GM12878 (cell line): Measurements from ENCODE around the gene PNMA5. TPM values are rescaled to one million over a fixed set of nuclear protein-coding genes. Genes with fewer than 3 reads are reported as not detected.
"Not testable (repeated sequence)": the region's sequence is repeated elsewhere in the genome, so short reads cannot be mapped to it uniquely, and the experiment has no call there.

Source experiments
- ATAC-seq: fragments of 200-7000 bp; cut with Tn5 transposase; 3 replicates; pipeline ENCODE4 v1.9.1; 2020; ENCODE audit warnings: mild to moderate bottlenecking, moderate library complexity
- BruUV-seq: library from RNA; stranded (reverse); fragments of 400-500 nt; replicated peaks from 2 replicates; lab custom pipeline; 2021; lab: Mats Ljungman, UMichigan
- CTCF ChIA-PET: fragments of 300-600 bp; sonication (Branson Sonifier 250); formaldehyde crosslinking; extraction: SDS; loops from one replicate; lab custom pipeline; 2021; ENCODE audit warnings: inconsistent platforms; lab: Yijun Ruan, JAX
- POLR2A ChIA-PET: fragments of 350-600 bp; formaldehyde crosslinking; extraction: SDS; loops from one replicate; lab custom pipeline; 2021; ENCODE audit warnings: inconsistent platforms; lab: Charles Lee
- RAD21 ChIA-PET: fragments of 300-600 bp; sonication (Branson Sonifier 250); formaldehyde crosslinking; loops from one replicate; lab custom pipeline; 2023; ENCODE audit warnings: antibody characterized with exemption; ENCODE audit not compliant: unreplicated experiment; lab: Charles Lee
- SMC1A ChIA-PET: fragments of 300-600 bp; sonication (Branson Sonifier 250); formaldehyde crosslinking; loops from one replicate; lab custom pipeline; 2023; ENCODE audit not compliant: unreplicated experiment, uncharacterized antibody; lab: Charles Lee
- DNase-seq: peaks from one replicate; pipeline ENCODE4 v3.0.0-alpha.2; 2011; ENCODE audit warnings: low read depth, low spot score
- FAIRE-seq: peaks from 3 replicates; lab custom pipeline; 2011; peaks lifted over from hg19 to GRCh38; lab: Jason Lieb, UNC
- H2AFZ ChIP-seq: 2 replicates; pipeline ENCODE4 v1.6.0; 2011; ENCODE audit warnings: low read depth, low read length, control low read depth; ENCODE audit not compliant: control insufficient read depth
- H3K27ac ChIP-seq: 2 replicates; pipeline ENCODE4 v1.5.1; 2011; ENCODE audit warnings: control low read depth; ENCODE audit not compliant: control insufficient read depth, insufficient read depth
- H3K27me3 ChIP-seq, 2 experiments: replicated peaks in 1 of 2; 2 replicates each; pipeline versions ENCODE4 v1.6.0 to v1.6.1; 2011; ENCODE audit warnings: low read length in 1 of 2; ENCODE audit not compliant: control insufficient read depth in 2 of 2, insufficient read depth in 2 of 2
- H3K36me3 ChIP-seq, 2 experiments: 2 replicates each; pipeline ENCODE4 v1.5.1; 2011; ENCODE audit warnings: low read length in 1 of 2; ENCODE audit not compliant: control insufficient read depth in 2 of 2, insufficient read depth in 2 of 2
- H3K4me1 ChIP-seq: 2 replicates; pipeline ENCODE4 v1.6.1; 2011; ENCODE audit warnings: mild to moderate bottlenecking, low read length, moderate library complexity, mixed read lengths; ENCODE audit not compliant: control insufficient read depth, insufficient read depth
- H3K4me2 ChIP-seq: 2 replicates; pipeline ENCODE4 v1.6.0; 2011; ENCODE audit warnings: control low read depth; ENCODE audit not compliant: control insufficient read depth, insufficient read depth
- H3K4me3 ChIP-seq: fragments of 200-600 bp; sonication (generic); 2 replicates; pipeline ENCODE4 v1.5.1; 2016
- H3K79me2 ChIP-seq: 2 replicates; pipeline ENCODE4 v1.6.0; 2011; ENCODE audit warnings: low read length; ENCODE audit not compliant: control insufficient read depth, insufficient read depth
- H3K9ac ChIP-seq: 2 replicates; pipeline ENCODE4 v1.8.0; 2011; ENCODE audit warnings: low read length, control low read depth, mixed read lengths; ENCODE audit not compliant: control insufficient read depth, insufficient read depth
- H3K9me3 ChIP-seq: replicated peaks from 3 replicates; pipeline ENCODE4 v1.5.1; 2011; ENCODE audit warnings: mild to moderate bottlenecking, low read length; ENCODE audit not compliant: control insufficient read depth, insufficient read depth
- H4K20me1 ChIP-seq: 2 replicates; pipeline ENCODE4 v1.6.0; 2011; ENCODE audit not compliant: control insufficient read depth, insufficient read depth
- WGBS: methylation state at CpG from one replicate; pipeline ENCODE4 v1.1.6; 2016; ENCODE audit warnings: low lambda C conversion rate; ENCODE audit not compliant: insufficient replicate concordance, insufficient coverage; ENCODE audit errors: missing lambda C conversion rate; 5-methylcytosine and 5-hydroxymethylcytosine counted together
- in situ Hi-C: fragments of 300-500 bp; cut with MboI; formaldehyde crosslinking; loops from 9 replicates; pipeline ENCODE4 v1.14.3; 2018; ENCODE audit warnings: mixed read lengths
- intact Hi-C: fragments of 100-400 bp; cut with micrococcal nuclease; formaldehyde crosslinking; loops from one replicate; pipeline ENCODE4 v1.14.2; 2022; ENCODE audit not compliant: unreplicated experiment
- polyA plus RNA-seq, 11 experiments: library from polyadenylated mRNA; depleted of rRNA in 4 of 11; unstranded in 6 of 11; stranded (reverse) in 5 of 11; fragments of >200 nt; fragmentation: Nextera tagmentation in 4 of 11; fragmentation: Illumina TruSeq in 1 of 11; extraction: Ambion mirVana in 4 of 11; extraction: Trizol in 1 of 11; gene quantifications; 1 replicate in 1 of 11; 2 replicates in 10 of 11; pipeline versions ENCODE4 v1.2.1 to v1.2.3, GENCODE V29; 2011 to 2016; ENCODE audit warnings: inconsistent platforms in 2 of 11, missing spikeins in 2 of 11, low read depth in 1 of 11
- total RNA-seq, 4 experiments: library from RNA; depleted of rRNA in 3 of 4; stranded (reverse); fragments of >200 nt in 3 of 4; fragmentation: Illumina TruSeq in 1 of 4; extraction: Trizol in 1 of 4; gene quantifications; 2 replicates each; pipeline versions ENCODE4 v1.2.1 to v1.2.3, GENCODE V29; 2013 to 2021

Gene PNMA5
- total and polyA plus RNA-seq, 10 of the 15 experiments (the other 5 are each of a cell fraction or from before 2014, with no cell fraction given), result 0.03 TPM; not detected in 9

- ATAC-seq, H3K9ac ChIP-seq, POLR2A ChIA-PET, H3K4me1 ChIP-seq, in situ Hi-C loops, H3K4me2 ChIP-seq, H2AFZ ChIP-seq, intact Hi-C loops, DNase-seq, BruUV-seq, H3K36me3 ChIP-seq, FAIRE-seq, H3K4me3 ChIP-seq, H3K79me2 ChIP-seq, H3K9me3 ChIP-seq, H4K20me1 ChIP-seq, SMC1A ChIA-PET, RAD21 ChIA-PET, H3K27me3 ChIP-seq, CTCF ChIA-PET, H3K27ac ChIP-seq: not testable (repeated sequence)
- 33% methylated on average over 4 of the region's 10 CpGs for WGBS
Observed at GRCh38 chrX:152987156-152987555, 6.8 kb downstream of the PNMA5 start.

GRCh38 chrX:152985383-152985782, 8.5 kb downstream of the PNMA5 start:
- in situ Hi-C loops, intact Hi-C loops, H3K36me3 ChIP-seq, FAIRE-seq, DNase-seq, H2AFZ ChIP-seq, CTCF ChIA-PET, H3K9ac ChIP-seq, ATAC-seq, H4K20me1 ChIP-seq, H3K79me2 ChIP-seq, SMC1A ChIA-PET, H3K4me2 ChIP-seq, RAD21 ChIA-PET, POLR2A ChIA-PET, H3K27ac ChIP-seq, H3K4me1 ChIP-seq, H3K4me3 ChIP-seq, H3K27me3 ChIP-seq, H3K9me3 ChIP-seq, BruUV-seq: not testable (repeated sequence)
- WGBS, result 63% methylated on average over 1 of the region's 4 CpGs
